Superior temporal gyrus (tissue), 1 donor: ENCODE results near the gene RNF20.
A peak's percentile ranks its signal among the peaks of the same experiment; 100 is the strongest.
"Not testable (repeated sequence)": the region's sequence is repeated elsewhere in the genome, so short reads cannot be mapped to it uniquely, and the experiment has no call there.

Source experiments
- DNase-seq: peaks from one replicate; pipeline ENCODE4 v3.0.0-alpha.2; 2016; ENCODE audit errors: extremely low spot score

RNF20 gene

DNA sequence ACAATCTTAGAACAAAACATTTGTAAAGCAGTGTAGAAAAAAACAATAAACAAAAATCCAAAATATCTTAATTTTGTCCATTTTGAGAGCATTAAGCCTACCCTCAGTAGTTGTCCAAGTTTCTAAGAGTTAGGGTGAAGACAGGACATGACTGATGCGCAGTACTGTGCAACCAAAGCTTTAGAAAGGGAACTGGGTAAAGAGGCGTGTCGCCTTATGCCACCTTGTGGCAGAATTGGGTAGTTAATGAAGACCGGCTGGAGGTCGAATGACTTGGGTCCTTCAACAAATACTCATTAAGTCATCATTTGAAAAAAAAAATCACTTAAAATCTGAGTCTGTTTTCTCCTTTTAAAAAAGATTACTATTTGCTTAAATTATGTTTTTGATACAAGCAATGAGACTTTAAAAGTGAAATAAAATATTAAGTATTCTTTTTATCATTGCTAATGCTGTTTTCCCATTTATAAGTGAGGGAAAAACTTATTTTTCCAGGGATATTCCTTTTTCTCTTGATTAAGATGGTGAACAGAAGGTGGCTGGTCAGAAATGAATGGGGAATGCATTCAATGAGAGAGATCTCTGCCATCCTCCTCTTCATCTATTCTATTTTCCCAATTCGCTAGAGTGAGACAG is 3.5 kb upstream of the RNF20 start:
- DNase-seq = peak; percentile 96

DNA sequence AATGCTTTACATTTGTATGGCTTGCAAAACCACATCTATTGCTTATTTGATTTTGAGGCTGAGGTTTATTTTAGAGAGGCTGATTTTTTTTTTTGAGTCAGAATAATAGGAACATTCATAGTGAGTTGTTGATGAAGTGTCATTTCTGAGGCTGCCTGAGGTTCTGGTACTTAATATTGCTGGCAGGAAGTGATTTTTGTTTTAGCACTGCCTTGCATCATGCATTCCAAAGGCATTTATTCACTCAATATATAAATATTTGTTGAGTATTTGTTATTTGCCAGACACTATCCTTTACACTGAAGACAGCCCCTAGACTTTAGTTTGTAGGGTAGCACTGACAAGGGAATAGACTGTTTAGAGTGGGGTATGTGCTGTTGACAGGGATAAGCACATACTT is 2.7 kb downstream of the RNF20 start:
- no peak for DNase-seq

DNA sequence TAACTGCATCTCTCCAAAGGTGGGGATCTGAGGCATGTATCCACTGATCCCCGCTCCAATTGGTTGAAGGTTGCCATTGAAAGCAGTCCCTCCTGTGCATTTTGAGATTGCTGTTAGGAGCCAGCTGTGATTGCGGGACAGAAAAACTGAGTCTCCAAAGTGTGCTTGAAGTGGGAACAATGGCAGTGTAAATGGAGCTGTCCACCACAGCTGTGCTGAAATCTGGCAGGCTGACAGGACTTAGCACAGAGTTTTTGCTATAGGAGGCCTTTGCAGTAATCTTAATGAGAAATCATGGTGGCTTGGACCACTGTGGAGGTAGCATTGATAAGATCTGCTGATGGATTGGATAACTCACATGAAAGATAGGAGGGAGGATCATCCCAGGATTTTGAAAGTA is 3.3 kb downstream of the RNF20 start:
- DNase-seq = no peak

DNA sequence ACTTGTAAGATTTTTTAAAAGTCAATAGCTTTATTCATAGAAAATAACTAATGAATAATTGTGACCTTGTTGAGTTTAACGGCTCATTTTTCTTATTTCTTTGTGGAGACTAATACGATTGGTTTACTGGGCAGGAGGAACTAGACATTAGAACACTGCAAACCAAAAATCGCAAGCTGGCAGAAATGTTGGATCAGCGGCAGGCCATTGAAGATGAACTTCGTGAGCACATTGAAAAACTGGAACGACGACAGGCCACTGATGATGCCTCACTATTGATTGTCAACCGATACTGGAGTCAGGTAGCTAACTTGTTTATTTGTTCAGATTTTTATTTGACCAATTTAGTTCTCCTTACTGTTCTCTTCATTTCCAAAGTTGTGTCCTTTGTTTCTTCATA is 6.4 kb downstream of the RNF20 start:
- no peak for DNase-seq

DNA sequence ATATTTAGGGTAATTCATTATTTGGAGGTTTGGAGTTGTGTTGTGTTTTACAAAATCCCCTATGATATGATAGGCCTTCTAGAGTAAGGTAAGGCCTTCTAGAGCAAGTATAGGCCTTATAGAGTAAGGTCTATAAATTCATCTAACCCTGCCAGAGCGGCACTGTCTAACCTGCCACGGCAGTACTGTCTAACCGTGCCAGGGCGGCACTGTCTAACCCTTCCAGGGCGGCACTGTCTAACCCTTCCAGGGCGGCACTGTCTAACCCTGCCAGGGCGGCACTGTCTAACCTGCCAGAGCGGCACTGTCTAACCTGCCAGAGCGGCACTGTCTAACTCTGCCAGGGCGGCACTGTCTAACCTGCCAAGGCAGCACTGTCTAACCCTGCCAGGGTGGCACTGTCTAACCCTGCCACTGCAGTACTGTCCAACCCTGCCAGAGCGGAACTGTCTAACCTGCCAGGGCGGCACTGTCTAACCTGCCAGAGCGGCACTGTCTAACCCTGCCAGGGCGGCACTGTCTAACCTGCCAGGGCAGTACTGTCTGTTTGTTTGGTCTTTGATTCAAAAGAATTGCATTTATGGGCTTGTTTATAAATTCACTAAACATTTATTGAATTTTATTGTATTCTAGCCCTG is 9.6 kb downstream of the RNF20 start:
- no peak for DNase-seq

DNA sequence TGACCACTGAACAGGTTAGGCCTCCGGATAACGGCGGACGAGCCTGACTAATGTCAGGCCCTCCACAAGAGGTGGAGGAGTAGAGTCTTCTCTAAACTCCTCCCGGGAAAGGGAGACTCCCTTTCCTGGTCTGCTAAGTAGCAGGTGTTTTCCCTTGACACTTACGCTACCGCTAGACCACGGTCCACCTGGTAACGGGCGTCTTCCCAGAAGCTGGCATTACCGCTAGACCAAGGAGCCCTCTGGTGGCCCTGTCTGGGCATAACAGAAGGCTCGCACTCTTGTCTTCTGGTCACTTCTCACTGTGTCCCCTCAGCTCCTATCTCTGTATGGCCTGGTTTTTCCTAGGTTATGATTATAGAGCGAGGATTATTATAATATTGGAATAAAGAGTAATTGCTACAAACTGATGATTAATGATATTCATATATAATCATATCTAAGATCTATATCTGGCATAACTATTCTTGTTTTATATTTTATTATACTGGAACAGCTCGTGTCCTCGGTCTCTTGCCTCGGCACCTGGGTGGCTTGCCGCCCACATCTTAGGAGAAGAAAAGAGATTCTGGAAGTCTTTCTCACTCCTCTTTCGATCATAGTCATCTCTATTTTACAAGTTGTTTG is 15.9 kb downstream of the RNF20 start:
- not testable (repeated sequence) for DNase-seq

DNA sequence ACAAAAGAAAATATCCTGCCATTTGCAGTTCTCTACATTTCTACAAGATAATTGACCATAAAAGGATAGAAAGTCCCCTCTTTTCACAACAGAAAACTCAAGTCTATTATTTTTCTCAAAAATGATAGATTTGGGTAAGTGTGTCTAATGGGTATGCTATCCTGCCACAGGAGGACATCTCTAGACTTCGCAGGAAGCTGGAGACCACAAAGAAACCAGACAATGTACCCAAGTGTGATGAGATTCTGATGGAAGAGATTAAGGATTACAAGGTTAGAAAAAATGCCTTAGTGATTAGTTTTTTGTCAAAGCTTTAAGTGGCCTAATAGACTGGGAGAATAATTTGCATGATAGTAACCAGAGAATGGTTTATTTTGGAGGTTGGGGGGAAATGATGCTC is 28.1 kb downstream of the RNF20 start:
- no peak for DNase-seq

DNA sequence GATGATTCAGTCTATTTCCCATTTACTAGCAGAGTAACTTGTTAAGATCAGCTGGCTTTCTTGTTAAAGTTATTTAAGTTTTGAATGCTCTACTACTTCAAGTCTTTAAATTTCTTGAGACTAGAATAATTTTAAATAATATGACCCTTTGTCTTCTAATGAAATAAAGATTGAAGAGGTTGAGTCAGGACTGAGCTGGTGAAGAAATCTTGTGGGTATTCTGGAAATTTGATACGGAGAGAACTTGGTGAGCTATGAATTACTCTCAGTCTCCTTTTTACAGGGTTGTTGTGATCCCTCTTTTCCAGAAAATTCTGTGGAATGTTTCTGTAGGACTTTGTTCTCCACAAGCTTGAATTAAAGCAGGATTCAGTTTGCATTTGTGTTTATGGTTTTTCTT is 29.3 kb downstream of the RNF20 start:
- no peak for DNase-seq

DNA sequence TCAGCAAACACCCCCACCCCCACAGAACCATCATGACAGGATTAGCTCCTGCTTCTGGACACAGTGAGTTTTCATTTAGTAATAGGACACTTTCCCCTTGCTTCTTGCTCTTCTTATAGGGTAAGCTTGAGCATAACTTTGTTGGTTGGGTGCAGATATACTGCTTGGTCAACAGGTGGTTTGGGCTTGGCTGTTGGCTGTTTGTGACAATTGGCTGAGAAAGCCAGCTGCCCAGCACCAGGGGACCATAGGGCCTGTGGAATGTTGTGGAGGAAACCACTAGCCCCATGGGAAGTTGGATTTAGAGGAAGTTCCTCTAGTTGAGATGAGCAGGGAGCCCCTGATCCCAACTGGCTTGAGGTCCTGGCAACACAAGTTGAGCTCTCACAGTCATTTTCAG is 30.6 kb downstream of the RNF20 start:
- DNase-seq = no peak

DNA sequence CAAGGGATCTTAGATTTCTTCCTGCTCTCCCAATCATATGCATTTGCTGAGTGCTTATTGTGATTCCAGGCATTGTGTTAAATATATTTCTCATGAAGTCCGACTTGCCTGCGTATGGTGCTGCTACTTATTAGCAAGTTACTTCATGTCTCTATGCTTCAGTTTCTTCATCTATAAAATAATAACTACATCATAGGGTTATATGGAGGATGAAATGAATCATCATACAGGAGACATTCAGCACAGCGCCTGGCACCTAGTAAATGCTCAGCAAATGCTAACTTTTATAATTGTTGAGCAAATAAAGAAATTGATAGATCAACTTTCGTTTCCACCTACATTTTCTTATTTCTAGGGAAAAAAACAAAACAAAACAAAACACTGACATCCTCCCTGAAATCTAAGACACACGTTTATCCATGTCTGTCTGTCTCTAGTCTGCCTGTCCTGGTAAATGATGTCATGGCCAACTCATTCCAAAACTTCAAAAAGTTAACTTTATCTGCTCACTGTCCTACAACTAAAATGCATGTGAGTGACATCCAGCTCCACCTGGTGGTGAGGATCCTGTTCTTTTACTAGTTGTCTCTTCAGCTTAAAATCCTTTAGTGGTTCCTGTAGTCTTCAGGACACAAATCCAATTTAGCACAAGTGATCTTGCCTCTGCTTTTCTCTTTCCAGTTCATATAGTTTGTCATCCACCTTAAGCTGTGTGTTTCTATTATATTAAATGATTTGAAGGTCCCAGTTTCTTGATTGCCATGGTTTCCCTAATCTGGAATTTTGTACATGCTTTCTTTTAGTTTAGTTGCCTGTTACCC is 33.5 kb downstream of the RNF20 start:
- DNase-seq = no peak

DNA sequence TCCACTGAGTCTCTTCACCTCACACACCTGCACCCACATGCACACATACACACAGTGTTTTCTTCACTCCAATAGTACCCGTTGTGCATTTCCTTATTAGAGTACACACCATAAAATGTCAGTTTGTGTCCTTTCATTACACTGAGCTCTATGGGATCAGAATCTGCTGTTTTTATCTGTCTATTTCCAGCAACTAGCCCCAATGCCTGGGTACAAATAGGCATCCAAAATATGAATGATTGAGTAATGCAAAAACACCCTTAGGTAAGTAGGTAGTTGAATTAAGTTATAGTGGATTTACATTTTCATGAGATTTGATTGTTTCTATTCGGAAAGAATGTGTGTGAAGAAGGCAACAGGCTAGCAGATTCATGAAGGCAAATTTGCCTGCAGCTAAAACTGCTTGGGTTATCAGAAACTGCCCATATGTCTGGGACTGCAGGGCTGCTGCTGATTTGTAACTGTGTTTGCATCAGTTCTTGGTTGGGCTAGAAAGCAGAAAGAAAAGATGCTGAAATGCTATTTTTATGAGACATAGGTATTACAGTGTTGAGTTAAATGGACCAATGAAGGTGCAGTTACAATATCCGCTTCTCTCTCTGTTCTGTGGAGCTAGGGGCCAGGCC is 34.2 kb downstream of the RNF20 start:
- no peak for DNase-seq

DNA sequence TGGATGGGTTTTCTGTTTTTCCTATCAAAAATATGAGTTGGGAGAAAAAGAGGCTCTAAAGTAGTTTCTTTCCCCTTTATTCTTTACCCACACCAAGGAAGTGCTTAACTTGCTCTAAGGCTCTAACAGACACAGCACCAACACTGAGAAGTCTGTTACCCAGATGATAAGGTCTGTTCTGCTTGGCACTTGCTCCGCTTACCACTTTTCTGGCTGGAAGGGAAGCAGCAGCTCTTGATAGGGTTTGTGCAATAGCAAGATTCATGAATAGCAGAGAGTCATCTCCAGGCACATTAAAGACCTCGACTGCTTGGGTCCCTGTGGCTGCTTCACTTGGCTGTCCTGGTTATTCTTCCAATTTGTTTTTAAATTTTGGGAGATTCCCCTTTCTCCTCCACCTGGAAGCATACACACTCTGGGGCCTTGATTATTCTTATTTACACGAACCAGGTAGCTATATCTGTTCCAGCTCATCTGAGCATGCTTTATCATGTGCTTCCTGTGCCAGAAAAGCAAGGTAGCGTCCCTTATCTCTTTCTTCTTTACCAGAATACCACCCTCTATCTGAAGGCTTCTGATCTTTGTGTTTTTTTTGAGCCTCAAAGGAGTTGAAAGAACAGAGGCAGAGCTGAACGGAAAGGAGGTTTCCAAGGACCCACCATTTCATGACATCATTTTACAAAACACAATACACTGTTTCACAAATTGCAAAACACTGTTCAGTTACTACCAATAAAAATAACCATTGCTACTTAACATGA is 36.3 kb downstream of the RNF20 start:
- DNase-seq = no peak

DNA sequence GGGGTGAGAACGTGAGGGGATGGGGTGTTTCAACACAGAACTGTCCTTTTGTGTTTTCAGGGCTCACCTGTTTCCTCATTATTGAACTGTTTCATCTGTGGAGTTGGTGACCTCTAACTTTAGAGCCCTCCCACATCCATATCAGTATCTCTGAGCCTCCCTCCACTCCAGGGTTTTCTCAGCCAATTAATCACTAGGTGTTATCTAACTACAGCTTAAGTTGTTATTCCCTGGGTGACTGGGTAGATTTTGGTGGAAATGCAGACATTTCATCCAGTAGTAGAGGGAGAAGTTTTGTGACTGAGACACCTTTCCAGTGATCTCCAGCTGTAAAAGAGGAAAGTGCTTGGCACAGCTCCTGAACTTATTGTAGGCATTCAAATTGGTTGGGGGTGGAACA is 37.5 kb downstream of the RNF20 start:
- no peak for DNase-seq

DNA sequence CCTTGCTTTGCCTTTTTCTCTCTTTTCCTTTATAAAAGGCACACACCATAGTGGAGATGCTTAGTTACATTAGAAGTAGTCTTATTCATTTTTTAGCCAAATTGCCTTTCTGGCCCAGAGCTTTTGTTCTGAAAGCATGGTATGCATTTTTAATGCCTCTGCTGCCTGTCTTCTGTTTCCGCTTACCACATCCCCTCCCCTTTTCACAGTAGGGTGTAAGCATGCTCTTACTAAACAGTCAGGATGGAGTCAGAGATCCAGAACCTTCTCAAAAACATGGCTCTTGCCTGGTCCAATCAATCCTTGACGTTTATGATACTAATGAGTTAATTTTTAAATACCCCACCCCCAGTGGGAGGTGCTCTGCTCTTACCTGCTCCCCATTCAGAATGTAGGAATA is 38.7 kb downstream of the RNF20 start:
- no peak for DNase-seq

DNA sequence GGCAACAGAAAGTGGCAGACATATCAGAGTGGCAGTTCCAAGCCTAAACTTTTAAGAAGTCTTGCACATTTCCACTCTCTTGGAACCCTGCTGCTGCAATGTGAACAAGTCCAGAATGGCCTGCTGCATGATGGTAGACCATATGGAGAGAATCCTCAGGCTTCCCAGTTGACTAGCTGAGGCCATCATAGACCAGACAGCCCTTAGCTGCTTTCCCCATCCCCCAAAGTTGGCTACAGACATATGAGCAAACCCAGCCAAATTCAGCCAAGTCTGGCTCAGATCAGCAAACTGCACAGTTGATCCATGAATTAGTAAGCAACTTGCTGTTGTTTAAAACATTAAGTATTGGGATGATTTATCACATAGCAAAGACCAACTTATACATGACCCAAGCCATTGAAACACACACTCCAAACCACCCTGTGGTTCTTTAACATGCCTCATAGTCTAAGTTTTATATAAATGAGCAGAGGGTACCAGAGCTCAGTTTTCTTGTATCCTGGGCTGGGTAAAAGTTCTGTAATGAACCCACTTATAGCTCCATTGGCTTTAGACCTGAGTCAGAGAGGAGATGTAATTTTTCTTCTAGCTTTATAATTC is 41.2 kb downstream of the RNF20 start:
- DNase-seq = no peak

DNA sequence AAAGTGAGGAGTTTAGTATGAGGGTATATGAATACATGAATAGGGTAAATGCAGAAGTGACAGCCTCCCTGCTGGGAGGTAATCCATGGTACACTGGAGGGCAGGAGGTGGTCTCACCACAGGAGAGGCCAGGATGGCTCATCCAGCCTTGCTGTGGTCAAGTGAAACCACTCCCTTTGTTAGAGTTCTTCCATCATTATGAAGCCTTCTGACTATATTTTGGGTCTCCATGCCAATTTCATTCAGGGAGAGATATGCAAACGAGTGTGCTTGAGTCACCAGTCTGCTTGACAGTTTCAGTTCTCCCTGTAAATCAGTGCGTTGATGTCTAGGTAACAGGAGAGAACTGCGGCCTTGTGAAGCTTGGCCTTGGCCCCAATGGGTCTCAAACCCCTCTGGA is 44.7 kb downstream of the RNF20 start:
- DNase-seq = no peak

DNA sequence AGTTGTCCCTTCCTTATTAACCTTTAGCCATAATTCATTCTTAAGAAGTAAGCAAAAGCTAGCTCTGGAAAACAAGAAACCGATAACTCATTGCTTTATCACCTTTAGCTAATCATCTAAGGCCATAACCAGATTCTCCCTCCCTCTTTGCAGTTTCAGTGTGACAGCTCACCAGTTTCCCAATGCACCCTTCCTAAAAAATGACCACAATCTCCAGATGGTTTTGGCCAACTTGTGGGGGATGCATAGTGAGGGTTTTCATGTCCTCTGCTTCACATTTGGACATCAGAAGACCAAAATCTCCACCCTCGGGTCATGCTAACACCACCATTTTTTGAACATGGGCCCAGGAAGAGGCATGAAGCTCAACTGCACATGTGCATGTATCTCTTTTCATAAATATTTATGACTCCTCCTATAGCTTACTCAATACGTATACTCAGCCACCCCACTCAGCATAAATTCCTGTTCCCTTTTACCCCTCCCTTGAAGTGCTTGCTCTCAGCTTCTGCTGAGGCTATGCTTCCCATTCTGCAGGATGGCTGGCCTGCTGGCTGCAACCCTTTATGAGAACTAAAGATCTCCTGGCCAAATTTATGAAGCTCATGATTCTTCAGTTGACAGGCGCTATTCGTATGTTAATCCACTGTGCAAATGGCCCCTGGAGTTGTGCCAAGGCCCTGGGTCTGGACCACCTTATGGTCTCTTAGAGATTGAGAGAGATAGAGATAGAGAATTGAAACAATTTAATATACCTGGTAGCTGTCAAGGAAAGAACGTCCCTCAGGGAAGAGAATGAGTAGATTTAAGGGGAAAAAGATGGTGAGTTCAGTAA is 46.3 kb downstream of the RNF20 start:
- no peak for DNase-seq

DNA sequence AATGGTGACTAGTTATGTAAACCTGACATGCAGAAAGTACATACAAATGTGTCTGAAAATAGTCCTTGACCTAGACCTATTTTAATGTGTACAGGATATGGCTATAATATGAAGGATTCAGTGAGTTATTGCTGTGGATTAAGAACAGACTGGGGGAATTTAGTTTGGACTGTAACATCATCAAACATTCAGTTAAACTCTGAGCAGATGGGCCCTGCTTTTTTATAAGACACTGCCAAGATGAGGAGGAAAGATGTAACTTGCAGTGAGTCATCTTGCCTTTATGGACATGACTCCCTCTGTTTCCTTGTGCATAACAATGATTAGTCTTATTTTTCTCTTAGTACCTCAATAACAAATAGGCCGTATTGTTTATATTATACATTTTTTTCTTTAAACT is 48.9 kb downstream of the RNF20 start:
- DNase-seq = peak; percentile 62

DNA sequence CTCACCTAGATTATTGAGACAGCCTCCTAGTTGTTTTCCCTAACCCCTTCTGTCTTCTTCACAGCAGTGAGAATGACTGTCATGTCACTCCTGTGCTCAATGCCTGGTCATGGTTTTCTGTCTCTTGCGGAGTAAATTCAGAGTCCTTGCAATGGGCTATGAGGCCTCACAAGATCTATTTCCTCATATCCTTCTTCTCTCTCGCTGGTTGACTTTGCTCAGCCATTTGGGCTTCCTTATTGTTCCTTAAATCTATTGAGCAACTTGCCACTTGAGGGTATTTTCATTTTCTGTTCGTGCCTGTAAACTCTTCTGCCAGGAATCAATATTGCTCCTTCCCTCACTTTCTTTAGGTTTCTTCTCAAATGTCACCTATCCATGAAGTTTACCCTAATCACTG is 52.1 kb downstream of the RNF20 start:
- DNase-seq = no peak

DNA sequence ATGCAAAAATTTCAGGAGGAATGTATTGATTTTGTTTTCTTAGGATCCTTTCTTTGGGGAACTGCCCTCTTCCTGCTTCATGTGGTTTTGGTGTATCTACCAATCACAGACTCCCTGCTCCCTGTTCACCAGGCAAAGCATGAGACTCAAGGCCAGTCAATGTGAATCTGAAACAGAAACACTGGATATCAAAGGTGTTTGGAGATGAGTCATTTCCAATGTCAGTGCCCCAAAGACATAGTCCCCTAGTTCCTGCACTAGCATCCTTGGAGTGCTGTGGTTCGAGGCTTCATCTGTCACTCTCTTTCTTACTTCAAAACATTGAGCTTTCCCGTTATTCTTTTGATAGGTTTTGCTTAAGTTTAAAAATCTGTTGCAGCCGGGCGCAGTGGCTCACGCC is 53.0 kb downstream of the RNF20 start:
- no peak for DNase-seq
